Adipocyte (in vitro differentiated cells): ENCODE results near the gene PNPLA7.

ENCODE experiments used
- DNase-seq: peaks from one replicate; pipeline ENCODE4 v3.0.0-alpha.2; 2015; ENCODE audit warnings: low read depth
- H3K27me3 ChIP-seq: replicated peaks from 2 replicates; pipeline ENCODE4 v1.7.0; 2013; ENCODE audit warnings: mild to moderate bottlenecking, low read length, moderate library complexity; ENCODE audit not compliant: control insufficient read depth, insufficient read depth
- H3K36me3 ChIP-seq: 2 replicates; pipeline ENCODE4 v1.7.0; 2013; ENCODE audit warnings: low read length, mild to moderate bottlenecking, moderate library complexity; ENCODE audit not compliant: control insufficient read depth, insufficient read depth, severe bottlenecking
- H3K4me1 ChIP-seq: 2 replicates; pipeline ENCODE4 v1.7.0; 2013; ENCODE audit warnings: mild to moderate bottlenecking, low read length, moderate library complexity; ENCODE audit not compliant: control insufficient read depth, insufficient read depth
- H3K4me3 ChIP-seq: 2 replicates; pipeline ENCODE4 v1.7.0; 2013; ENCODE audit warnings: mild to moderate bottlenecking, low read length, moderate library complexity
- H3K9ac ChIP-seq: 2 replicates; pipeline ENCODE4 v1.7.0; 2013; ENCODE audit warnings: mild to moderate bottlenecking, low read length, moderate library complexity
- H3K9me3 ChIP-seq: 2 replicates; pipeline ENCODE4 v1.7.0; 2013; ENCODE audit warnings: mild to moderate bottlenecking, low read length, moderate library complexity; ENCODE audit not compliant: control insufficient read depth

The PNPLA7 gene

GRCh38 chr9:137448602-137448962, 101.6 kb downstream of the PNPLA7 start:
- no peak overlapping the region for H3K4me3 ChIP-seq
- no peaks in the 10 kb centered on the region for H3K9me3 ChIP-seq
- no peaks in the 10 kb centered on the region for H3K27me3 ChIP-seq
- peaks cover 22% of the 10 kb centered on the region for H3K36me3 ChIP-seq
- peaks cover 20% of the 10 kb centered on the region for H3K4me1 ChIP-seq
- H3K9ac ChIP-seq: no peak overlapping the region
- DNase-seq: no peak

GRCh38 chr9:137447722-137448601, 102.2 kb downstream of the PNPLA7 start:
- Histone ChIP-seq H3K36me3 (peaks cover 20% of the 10 kb centered on the region), H3K4me1 (peaks cover 20% of the 10 kb centered on the region), H3K9me3 (no peaks in the 10 kb centered on the region), H3K4me3 (no peak overlapping the region), H3K9ac (no peak overlapping the region), H3K27me3 (no peaks in the 10 kb centered on the region)
- DNase-seq: no peak

- DNase-seq: peak; percentile 34
- Histone ChIP-seq H3K4me3 (no peak overlapping the region), H3K9ac (peak overlapping the region; percentile 13), H3K36me3 (peaks cover 13% of the 10 kb centered on the region), H3K4me1 (peaks cover 20% of the 10 kb centered on the region), H3K9me3 (peaks cover 3% of the 10 kb centered on the region), H3K27me3 (peaks cover 5% of the 10 kb centered on the region)
Measured at GRCh38 chr9:137446851-137447471, 103.2 kb downstream of the PNPLA7 start.

GRCh38 chr9:137445930-137446431, 104.2 kb downstream of the PNPLA7 start:
- peaks cover 20% of the 10 kb centered on the region for H3K4me1 ChIP-seq
- no peak overlapping the region for H3K4me3 ChIP-seq
- no peak overlapping the region for H3K9ac ChIP-seq
- peaks cover 13% of the 10 kb centered on the region for H3K36me3 ChIP-seq
- DNase-seq: no peak
- H3K27me3 ChIP-seq: peaks cover 6% of the 10 kb centered on the region
- peaks cover 5% of the 10 kb centered on the region for H3K9me3 ChIP-seq

GRCh38 chr9:137445275-137445807, 104.9 kb downstream of the PNPLA7 start:
- Histone ChIP-seq H3K36me3 (peaks cover 13% of the 10 kb centered on the region), H3K4me1 (peaks cover 20% of the 10 kb centered on the region), H3K9me3 (peaks cover 5% of the 10 kb centered on the region), H3K27me3 (peaks cover 6% of the 10 kb centered on the region), H3K4me3 (no peak overlapping the region), H3K9ac (no peak overlapping the region)
- DNase-seq: peak; percentile 90

- H3K9me3 ChIP-seq: peaks cover 5% of the 10 kb centered on the region
- DNase-seq: no peak
- peaks cover 10% of the 10 kb centered on the region for H3K27me3 ChIP-seq
- H3K4me1 ChIP-seq: peaks cover 20% of the 10 kb centered on the region
- H3K36me3 ChIP-seq: peaks cover 5% of the 10 kb centered on the region
- no peak overlapping the region for H3K9ac ChIP-seq
- H3K4me3 ChIP-seq: no peak overlapping the region
Measured at GRCh38 chr9:137444106-137444790, 106.0 kb downstream of the PNPLA7 start.

- Histone ChIP-seq H3K36me3 (no peaks in the 10 kb centered on the region), H3K4me1 (peaks cover 16% of the 10 kb centered on the region), H3K9ac (no peak overlapping the region), H3K27me3 (peaks cover 23% of the 10 kb centered on the region), H3K9me3 (peaks cover 5% of the 10 kb centered on the region), H3K4me3 (no peak overlapping the region)
- DNase-seq: no peak
Measured at GRCh38 chr9:137441935-137442321, 108.3 kb downstream of the PNPLA7 start.

- Histone ChIP-seq H3K9ac (no peak within 1 kb of the TSS), H3K36me3 (no peaks in the 10 kb centered on the region), H3K27me3 (peaks cover 24% of the 10 kb centered on the region), H3K4me1 (peaks cover 10% of the 10 kb centered on the region), H3K4me3 (no peak within 1 kb of the TSS), H3K9me3 (peaks cover 5% of the 10 kb centered on the region)
- peak; percentile 22 for DNase-seq
Measured at GRCh38 chr9:137441289-137441934, 108.8 kb downstream of the PNPLA7 start, which contains the start of gene ENTPD8. Gene ENTPD8, minus strand, starts transcription at chr9:137441357. Its CDS starts 3,072 bp downstream, at chr9:137438285.

- Histone ChIP-seq H3K9me3 (peaks cover 5% of the 10 kb centered on the region), H3K36me3 (no peaks in the 10 kb centered on the region), H3K4me1 (peaks cover 4% of the 10 kb centered on the region), H3K4me3 (no peak overlapping the region), H3K27me3 (peaks cover 24% of the 10 kb centered on the region), H3K9ac (no peak overlapping the region)
- no peak for DNase-seq
Measured at GRCh38 chr9:137439158-137439714, 111.0 kb downstream of the PNPLA7 start.

GRCh38 chr9:137438591-137439157, 111.5 kb downstream of the PNPLA7 start:
- no peak overlapping the region for H3K4me3 ChIP-seq
- peaks cover 24% of the 10 kb centered on the region for H3K27me3 ChIP-seq
- H3K9me3 ChIP-seq: peaks cover 5% of the 10 kb centered on the region
- H3K36me3 ChIP-seq: no peaks in the 10 kb centered on the region
- peaks cover 4% of the 10 kb centered on the region for H3K4me1 ChIP-seq
- DNase-seq: no peak
- no peak overlapping the region for H3K9ac ChIP-seq
